A549 (cell line): Measurements from ENCODE around the gene UNC13C. TPM values are rescaled to one million over a fixed set of nuclear protein-coding genes. Genes with fewer than 3 reads are reported as not detected.

Experiments
- ATAC-seq, 2 experiments: fragments of 200-7000 bp in 1 of 2; fragments of >200 bp in 1 of 2; cut with Nextera tagmentation in 1 of 2; cut with Tn5 transposase in 1 of 2; 3 replicates each; pipeline versions ENCODE4 v1.8.0 to v1.9.1; 2018 to 2020; ENCODE audit warnings: mild to moderate bottlenecking in 1 of 2, moderate library complexity in 1 of 2
- CTCF ChIA-PET: fragments of 300-600 bp; sonication (Branson Sonifier 250); formaldehyde crosslinking; extraction: SDS; loops from one replicate; lab custom pipeline; 2021; ENCODE audit warnings: antibody characterized with exemption, inconsistent platforms; lab: Yijun Ruan, JAX
- POLR2A ChIA-PET: fragments of 350-600 bp; formaldehyde crosslinking; extraction: SDS; loops from one replicate; lab custom pipeline; 2021; ENCODE audit warnings: antibody characterized with exemption, inconsistent platforms; lab: Yijun Ruan, JAX
- DNase-seq, 2 experiments: peaks; one replicate each; pipeline versions ENCODE4 v3.0.0 to v3.0.0-alpha.2; 2011 to 2016; ENCODE audit warnings: low read depth in 1 of 2, low spot score in 1 of 2
- FAIRE-seq: peaks from 2 replicates; lab custom pipeline; 2011; peaks lifted over from hg19 to GRCh38; lab: Jason Lieb, UNC
- H3K27ac ChIP-seq, 2 experiments: fragments of >200 bp; sonication (Bioruptor Twin); formaldehyde crosslinking; 3 replicates each; pipeline ENCODE4 v1.5.1; 2016 to 2017
- H3K4me1 ChIP-seq: fragments of >200 bp; sonication (Bioruptor Twin); formaldehyde crosslinking; 3 replicates; pipeline ENCODE4 v1.6.1; 2016
- H3K4me2 ChIP-seq: fragments of >200 bp; sonication (Bioruptor Twin); formaldehyde crosslinking; 3 replicates; pipeline ENCODE4 v1.6.1; 2016
- H3K4me3 ChIP-seq: fragments of >200 bp; sonication (Bioruptor Twin); formaldehyde crosslinking; 3 replicates; pipeline ENCODE4 v1.5.1; 2016
- H3K9me3 ChIP-seq: fragments of >200 bp; sonication (Bioruptor Twin); formaldehyde crosslinking; 3 replicates; pipeline ENCODE4 v1.6.1; 2016
- CBX8 ChIP-seq: fragments of 200-600 bp; sonication (generic); IDR thresholded peaks from 2 replicates; pipeline ENCODE4 v1.6.1; 2016
- CTCF ChIP-seq: fragments of >200 bp; sonication (Bioruptor Twin); formaldehyde crosslinking; IDR thresholded peaks from 3 replicates; pipeline ENCODE4 v1.5.1; 2016
- EHMT2 ChIP-seq: fragments of 200-600 bp; sonication (generic); IDR thresholded peaks from 2 replicates; pipeline ENCODE4 v1.6.1; 2016; ENCODE audit warnings: antibody characterized with exemption, low read depth, mild to moderate bottlenecking, moderate library complexity
- FOXS1 ChIP-seq: fragments of 250-450 bp; sonication (Bioruptor Pico); IDR thresholded peaks from 2 replicates; pipeline ENCODE4 v1.5.0; 2020; ENCODE audit warnings: mild to moderate bottlenecking, moderate library complexity
- GATA3 ChIP-seq: IDR thresholded peaks from 2 replicates; pipeline ENCODE4 v1.6.1; 2012; ENCODE audit warnings: borderline replicate concordance
- HEYL ChIP-seq: fragments of 250-450 bp; sonication (Bioruptor Pico); IDR thresholded peaks from 2 replicates; pipeline ENCODE4 v1.8.0; 2021; ENCODE audit warnings: mild to moderate bottlenecking, moderate library complexity
- HOXB13 ChIP-seq: fragments of 250-450 bp; sonication (Bioruptor Pico); IDR thresholded peaks from 2 replicates; pipeline ENCODE4 v1.5.0; 2020; ENCODE audit warnings: low read depth, mild to moderate bottlenecking, moderate library complexity
- JUNB ChIP-seq: fragments of >200 bp; sonication (Bioruptor Twin); formaldehyde crosslinking; IDR thresholded peaks from 2 replicates; pipeline ENCODE4 v1.6.1; 2016
- MAFK ChIP-seq: fragments of 450-650 bp; IDR thresholded peaks from 2 replicates; pipeline ENCODE4 v1.6.1; 2014; ENCODE audit not compliant: partially characterized antibody
- NFE2L2 ChIP-seq: fragments of 150-350 bp; conservative IDR thresholded peaks from 2 replicates; pipeline ENCODE4 v1.6.1; 2014; ENCODE audit warnings: low read length
- NPAS2 ChIP-seq: fragments of 250-450 bp; sonication (Bioruptor Pico); IDR thresholded peaks from 2 replicates; pipeline ENCODE4 v1.8.0; 2022; ENCODE audit warnings: mild to moderate bottlenecking, moderate library complexity, borderline replicate concordance
- PBX3 ChIP-seq: IDR thresholded peaks from 2 replicates; pipeline ENCODE4 v1.6.1; 2012
- POLR2A ChIP-seq: IDR thresholded peaks from 2 replicates; pipeline ENCODE4 v1.6.1; 2012; ENCODE audit warnings: mild to moderate bottlenecking, low read length
- RAD21 ChIP-seq, 2 experiments: fragments of >200 bp in 1 of 2; sonication (Bioruptor Twin) in 1 of 2; formaldehyde crosslinking in 1 of 2; IDR thresholded peaks in 1 of 2; conservative IDR thresholded peaks in 1 of 2; 2 replicates in 1 of 2; 3 replicates in 1 of 2; pipeline ENCODE4 v1.6.1; 2012 to 2018; ENCODE audit warnings: inconsistent platforms in 1 of 2
- RARB ChIP-seq: fragments of 250-450 bp; sonication (Bioruptor Pico); IDR thresholded peaks from 2 replicates; pipeline ENCODE4 v1.8.0; 2021; ENCODE audit warnings: mild to moderate bottlenecking, moderate library complexity
- RCOR1 ChIP-seq: fragments of 150-350 bp; IDR thresholded peaks from 2 replicates; pipeline ENCODE4 v1.6.1; 2014; ENCODE audit warnings: antibody characterized with exemption, low read length, low read depth
- REST ChIP-seq: fragments of 200-600 bp; sonication (generic); IDR thresholded peaks from 2 replicates; pipeline ENCODE4 v1.6.1; 2016; ENCODE audit warnings: antibody characterized with exemption, mild to moderate bottlenecking, moderate library complexity
- TP53 ChIP-seq: fragments of 250-450 bp; sonication (Bioruptor Pico); IDR thresholded peaks from 2 replicates; pipeline ENCODE4 v1.5.0; 2021; ENCODE audit warnings: mild to moderate bottlenecking, moderate library complexity
- WGBS: methylation state at CpG from one replicate; pipeline ENCODE4 v1.1.6; 2017; ENCODE audit errors: missing lambda C conversion rate; 5-methylcytosine and 5-hydroxymethylcytosine counted together
- polyA plus RNA-seq, 4 experiments: library from polyadenylated mRNA; depleted of rRNA in 3 of 4; stranded (reverse); fragments of >200 nt; fragmentation: RNase III in 1 of 4; extraction: RNeasy Plus Mini Kit Qiagen cat#74134 plus additional on column Dnase treatment in 1 of 4; gene quantifications; 2 replicates in 3 of 4; 3 replicates in 1 of 4; pipeline ENCODE4 v1.2.3, GENCODE V29; 2011 to 2017

UNC13C gene
- polyA plus RNA-seq, 2 of the 4 experiments (the other 2 are of a cell fraction) = 0.01 to 0.04 TPM

- Histone ChIP-seq H3K4me2 (no peak overlapping the region), H3K27ac (no peak overlapping the region), H3K4me3 (no peak overlapping the region), H3K4me1 (no peaks in the 10 kb centered on the region), H3K9me3 (no peaks in the 10 kb centered on the region)
- FAIRE-seq = no peak
- 6% methylated on average over 3 of the region's 3 CpGs for WGBS
- TF ChIP-seq GATA3 (no peak), FOXS1 (CRISPR knock-in tag) (no peak), HEYL (no peak), TP53 (CRISPR knock-in tag) (no peak), NFE2L2 (no peak), RCOR1 (no peak), HOXB13 (CRISPR knock-in tag) (no peak), CBX8 (no peak), CTCF (no peak), POLR2A (no peak), PBX3 (no peak), MAFK (no peak), REST (no peak), RARB (CRISPR knock-in tag) (no peak), JUNB (no peak)
- POLR2A ChIA-PET = no interaction called here
- no peak for ATAC-seq
- CTCF ChIA-PET = no interaction called here
- no peak for DNase-seq
These were observed 569.2 kb downstream of the UNC13C start for GRCh38 chr15:54547491-54547890.

GRCh38 chr15:54550954-54551353 is 572.7 kb downstream of the UNC13C start:
- Histone ChIP-seq H3K27ac (no peak overlapping the region), H3K9me3 (no peaks in the 10 kb centered on the region), H3K4me1 (no peaks in the 10 kb centered on the region), H3K4me3 (no peak overlapping the region), H3K4me2 (no peak overlapping the region)
- FAIRE-seq = no peak
- ChIA-PET CTCF (no interaction called here), POLR2A (no interaction called here)
- no peak for ATAC-seq
- 6% methylated on average over 1 of the region's 1 CpG for WGBS
- TF ChIP-seq EHMT2 (no peak), RAD21 (conservative IDR thresholded peaks at IDR 0.05 in 1 of 2, IDR thresholded peaks at IDR 0.05 in 1 of 2) (no peak), NPAS2 (CRISPR knock-in tag) (no peak), GATA3 (no peak)
- no peak for DNase-seq

GRCh38 chr15:54556231-54556630 is 578.0 kb downstream of the UNC13C start:
- ATAC-seq (no peak), FAIRE-seq (no peak)
- CTCF ChIA-PET = no interaction called here
- 0% methylated on average over 1 of the region's 1 CpG for WGBS
- Histone ChIP-seq H3K9me3 (no peaks in the 10 kb centered on the region), H3K4me1 (no peaks in the 10 kb centered on the region), H3K4me2 (no peak overlapping the region), H3K27ac (no peak overlapping the region)
- POLR2A ChIA-PET = no interaction called here
- TF ChIP-seq FOXS1 (CRISPR knock-in tag) = no peak
- TF ChIP-seq, all 56 proteins: peak for 0
- DNase-seq = no peak
- H3K4me3 ChIP-seq = no peak overlapping the region
